Activated CD4-positive, alpha-beta T cell treated with anti-CD3 and anti-CD28 coated beads, Interleukin-2, amount 50 U/mL, for 24 hours (primary cell): Measurements from ENCODE around the gene MCIDAS.
A peak's percentile ranks its signal among the peaks of the same experiment; 100 is the strongest.

Experiments used
- DNase-seq, 2 donors: peaks; one replicate each; pipeline ENCODE4 v3.0.0-alpha.2; 2020; ENCODE audit warnings: low read depth in 1 of 2, low spot score in 1 of 2

MCIDAS gene

DNA sequence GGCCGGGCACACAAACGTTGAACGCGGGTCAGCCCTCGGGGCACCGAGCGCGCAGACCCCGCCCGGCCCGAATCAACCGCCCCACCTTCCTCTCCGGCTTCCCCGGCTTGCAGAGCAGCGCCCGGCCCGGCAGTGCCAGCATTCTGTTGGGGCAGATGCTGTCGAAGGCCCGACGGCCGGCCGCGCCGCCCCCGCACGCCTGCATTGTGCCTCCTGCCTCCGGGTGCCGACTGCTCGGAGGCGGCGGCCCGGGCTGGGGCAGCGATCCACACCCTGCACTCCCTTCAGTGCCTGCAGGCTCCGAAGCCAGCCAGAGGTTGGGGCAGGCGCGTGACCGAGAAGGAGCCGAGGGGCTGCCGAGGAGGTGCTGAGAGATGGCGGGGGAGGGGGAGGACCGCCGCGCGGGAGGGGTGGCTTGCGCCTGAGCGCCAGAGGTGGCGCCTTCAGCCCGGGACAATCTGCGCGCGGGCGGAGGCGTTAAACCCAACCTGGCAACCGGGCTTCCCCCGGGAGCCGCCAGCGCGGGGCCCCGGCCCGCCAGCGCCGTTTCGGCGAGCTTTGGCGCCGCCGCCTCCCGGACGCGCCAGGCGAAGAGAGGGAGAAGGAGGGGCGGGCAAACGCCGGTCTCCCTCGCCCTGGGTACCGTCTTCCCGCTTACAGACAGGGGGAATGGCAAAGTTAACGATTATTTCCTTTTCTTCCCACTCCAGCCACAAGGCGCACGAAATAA, at the start of gene MCIDAS:
Gene MCIDAS (minus strand): TSS at position 382 of the 730 bp plus-strand sequence. CDS start 177 bp downstream, at position 205.
- peak in 1 of 2 donors; percentile 49 for DNase-seq

DNA sequence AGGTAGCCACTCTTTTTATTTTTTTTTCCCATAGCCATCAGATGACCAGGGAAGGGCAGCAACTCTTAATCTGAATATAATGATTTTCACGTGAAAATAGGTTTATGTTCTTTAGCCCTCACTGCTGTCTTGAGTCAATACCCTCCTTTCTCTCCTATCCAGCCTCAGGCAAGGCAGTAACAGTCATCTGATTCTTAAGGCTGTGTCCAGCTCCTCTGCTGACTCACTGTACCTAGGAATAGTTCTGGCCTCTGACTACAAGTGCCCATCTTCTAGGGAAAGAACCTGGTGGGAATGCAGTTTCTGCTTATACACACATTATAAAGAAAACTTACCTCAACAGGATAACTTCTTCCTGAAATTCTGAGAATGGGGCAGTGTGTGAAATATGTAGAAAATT, 49.7 kb upstream of the MCIDAS start:
- no peak for DNase-seq

DNA sequence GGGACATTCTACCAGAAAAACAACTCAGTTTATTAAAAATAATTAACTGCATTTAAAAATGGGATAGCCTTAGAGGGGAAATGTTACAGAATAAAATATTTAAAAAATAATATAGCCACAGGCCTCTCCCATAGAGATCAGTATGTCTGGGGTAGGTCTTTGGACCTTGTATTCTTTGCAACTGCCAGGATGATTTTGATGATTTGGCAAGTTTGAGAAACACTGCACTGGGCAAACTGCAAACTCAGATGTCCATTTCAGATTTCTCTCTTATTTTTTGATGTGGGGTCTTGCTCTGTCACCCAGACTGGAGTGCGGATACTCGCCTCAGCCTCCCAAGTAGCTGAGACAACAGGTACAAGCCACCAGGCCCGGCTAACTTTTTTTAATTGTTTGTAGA, 31.2 kb upstream of the MCIDAS start:
- DNase-seq: no peak

DNA sequence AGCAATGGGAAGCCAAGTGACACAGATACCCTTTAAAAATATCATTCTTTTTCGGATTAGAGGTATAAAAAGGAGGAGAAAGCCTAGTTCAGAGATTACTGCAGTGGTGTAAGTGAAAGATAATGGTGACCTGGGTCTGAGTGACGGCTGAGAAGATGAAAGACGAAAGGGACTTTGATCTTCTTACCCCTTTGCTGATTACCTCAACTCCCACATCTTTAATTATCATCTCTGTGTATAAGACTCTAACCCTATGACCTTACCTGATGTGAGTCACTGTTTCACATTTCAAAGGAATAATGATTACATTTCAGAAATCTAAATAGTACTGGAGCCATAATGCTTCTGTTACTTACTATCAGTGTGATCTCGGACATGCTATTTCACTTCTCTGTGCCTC, 27.7 kb upstream of the MCIDAS start:
- no peak for DNase-seq

DNA sequence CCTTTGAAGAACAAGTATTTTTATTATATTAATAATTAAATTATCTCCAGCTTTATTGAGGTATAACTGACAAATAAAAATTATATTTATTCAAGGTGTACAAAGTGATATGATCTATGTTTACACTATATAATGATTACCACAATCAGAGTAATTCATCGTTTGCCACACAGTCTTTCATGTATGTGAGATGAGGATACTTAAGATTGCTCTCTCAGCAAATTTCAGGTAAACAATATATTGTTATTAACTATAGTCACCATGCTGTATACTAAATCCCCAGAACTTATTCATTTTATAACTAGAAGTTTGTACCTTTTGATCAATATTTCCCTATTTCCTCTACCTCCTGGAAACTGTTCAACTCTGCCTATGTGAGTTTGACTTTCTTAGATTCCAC, 22.9 kb upstream of the MCIDAS start:
- no peak for DNase-seq

DNA sequence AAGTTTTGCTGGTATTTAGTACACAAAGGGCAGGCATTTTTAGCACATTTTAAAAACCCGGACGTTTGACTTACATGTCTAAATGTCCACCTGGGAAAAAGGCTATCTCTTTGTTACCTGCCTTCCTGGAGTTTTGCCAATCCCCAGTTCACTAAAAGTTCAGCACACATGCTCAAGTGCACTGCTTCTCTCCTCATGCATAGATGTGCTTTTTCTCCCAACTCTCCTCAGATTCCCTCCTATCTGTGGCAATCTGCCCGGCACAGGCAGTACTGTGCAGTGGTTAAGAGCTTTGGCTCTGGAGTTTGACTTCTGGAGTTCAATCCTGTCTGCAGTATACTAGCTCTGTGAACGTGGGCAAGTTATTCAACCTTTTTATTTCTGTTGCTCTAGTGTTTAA, 14.6 kb upstream of the MCIDAS start:
- DNase-seq: no peak

DNA sequence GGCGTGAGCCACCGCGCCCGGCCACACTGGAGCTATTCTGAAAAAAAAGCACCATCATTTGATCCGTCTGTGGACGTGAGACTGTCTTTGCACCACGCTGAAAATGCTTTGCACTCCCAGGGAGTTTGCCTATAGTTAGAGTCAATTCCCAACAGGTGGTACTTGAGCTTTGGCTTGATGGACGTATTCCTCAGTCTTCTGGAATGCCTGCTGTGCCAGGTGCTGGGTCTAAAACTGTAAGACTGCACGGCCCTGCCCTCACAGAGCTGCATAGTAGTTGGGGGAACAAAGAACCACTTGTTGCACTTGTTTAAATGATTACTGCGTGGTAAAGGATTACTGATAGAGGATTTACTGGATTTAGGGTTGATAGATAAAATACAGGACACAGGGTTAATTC, 9.7 kb upstream of the MCIDAS start:
- DNase-seq: no peak

- DNase-seq: no peak
Observed at GRCh38 chr5:55234121-55234700, 7.1 kb upstream of the MCIDAS start.

DNA sequence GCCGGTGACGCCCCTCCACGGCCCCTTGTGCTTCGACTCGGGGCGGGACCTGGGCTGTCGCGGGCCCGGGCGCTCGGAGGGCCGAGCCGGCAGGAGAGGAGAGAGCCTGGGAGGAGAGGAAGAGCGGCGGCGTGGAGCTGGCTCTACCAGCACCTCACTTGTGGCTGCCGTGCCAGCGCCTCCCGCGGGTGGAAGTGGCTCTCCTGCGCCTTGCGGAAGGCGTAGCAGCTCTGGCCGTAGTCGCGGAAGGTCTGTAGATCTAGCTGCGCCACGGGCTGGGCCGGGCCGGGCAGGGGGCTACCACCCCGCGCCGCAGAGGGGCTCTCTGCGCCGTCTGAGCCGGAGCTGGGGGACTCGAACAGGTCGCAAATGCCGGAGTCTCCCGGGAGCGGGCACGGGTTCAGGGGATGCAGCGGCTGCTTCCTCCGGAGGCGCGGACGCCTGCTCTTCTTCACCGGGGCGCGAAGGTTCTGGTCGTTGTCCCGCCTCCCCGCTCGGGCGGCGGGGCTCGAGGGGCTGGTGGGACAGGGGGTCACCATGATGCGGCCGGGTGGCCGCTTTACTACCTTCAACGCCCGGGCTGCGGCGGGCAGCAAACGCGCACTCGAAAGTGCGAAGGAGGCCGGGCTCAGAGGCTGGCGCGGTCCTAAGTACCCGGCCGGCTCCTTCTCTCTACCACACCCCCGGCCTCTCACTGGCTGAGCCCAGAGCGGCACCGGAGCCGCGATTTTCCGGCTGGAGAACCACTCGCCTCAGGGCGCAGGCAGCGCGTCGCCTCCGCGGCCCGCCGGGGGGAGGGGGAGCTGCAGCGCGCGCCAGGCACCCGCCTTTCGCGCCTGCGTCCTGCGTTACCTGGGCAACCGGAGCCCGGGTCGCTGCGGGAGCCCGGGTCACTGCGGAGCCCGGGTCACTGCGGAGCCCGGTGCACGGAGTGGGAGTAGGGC, 6.1 kb upstream of the MCIDAS start, which contains the start of gene CCNO:
Gene CCNO (minus strand): TSS at position 624 of the 944 bp plus-strand sequence. CDS start 85 bp downstream, at position 539.
- DNase-seq: peak in 1 of 2 donors; percentile 52

GRCh38 chr5:55232271-55232984, 5.3 kb upstream of the MCIDAS start:
- DNase-seq: no peak

- DNase-seq: no peak
Observed at GRCh38 chr5:55231919-55232270, 4.8 kb upstream of the MCIDAS start.

- no peak for DNase-seq
Observed at GRCh38 chr5:55231029-55231918, 4.2 kb upstream of the MCIDAS start.

- no peak for DNase-seq
Observed at GRCh38 chr5:55230086-55230629, 3.0 kb upstream of the MCIDAS start.

- DNase-seq: no peak
Observed at GRCh38 chr5:55227664-55228430, 732 bp upstream of the MCIDAS start.

- DNase-seq: peak in 1 of 2 donors; percentile 40
Observed at GRCh38 chr5:55226027-55226933, 835 bp downstream of the MCIDAS start.

DNA sequence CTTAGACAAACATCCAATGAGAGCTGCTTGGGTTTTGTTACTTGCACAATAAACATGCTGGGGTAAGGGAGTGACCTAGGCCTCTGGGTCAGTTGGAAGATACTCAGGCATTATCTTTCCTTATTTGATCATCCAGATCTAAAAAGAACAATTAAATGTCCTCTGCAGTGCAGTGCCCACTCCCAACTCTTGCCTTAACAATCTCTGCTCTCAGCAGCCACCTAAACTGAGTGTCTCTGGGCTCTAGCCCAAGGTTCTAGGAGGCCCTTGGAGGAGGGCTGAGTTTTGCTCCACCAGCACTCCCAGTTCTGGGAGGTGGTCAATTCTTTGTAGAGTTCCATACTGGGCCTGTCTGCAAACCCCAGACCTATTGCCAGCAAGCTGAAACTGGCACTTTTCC, 1.8 kb downstream of the MCIDAS start:
- no peak for DNase-seq

DNA sequence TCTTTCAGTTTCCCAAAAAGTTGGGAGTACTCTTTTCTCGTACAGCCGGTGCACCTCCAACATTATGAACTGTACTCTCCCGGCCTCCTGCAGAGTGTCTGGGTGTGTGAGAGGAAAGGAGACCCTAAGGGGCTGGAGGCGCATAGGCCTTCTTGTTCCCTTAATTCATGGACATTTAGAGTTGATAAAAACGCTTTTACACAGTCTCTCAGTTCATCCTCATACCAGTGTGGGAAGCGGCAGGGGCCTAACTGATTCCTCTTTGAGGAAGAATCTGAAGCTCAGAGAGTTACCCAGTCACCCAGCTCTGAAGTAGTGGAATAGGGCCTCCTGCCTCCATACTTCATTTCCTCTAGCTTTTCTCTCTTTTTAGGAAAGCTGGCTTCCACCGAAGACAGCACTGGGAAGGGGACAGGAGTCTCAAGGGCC, 3.3 kb downstream of the MCIDAS start:
- DNase-seq: no peak
